GM23338 (cell line): ENCODE measurements around the gene GPR153. TPM values are rescaled to one million over a fixed set of nuclear protein-coding genes. Genes with fewer than 3 reads are reported as not detected.

Experiments used
- ATAC-seq: fragments of 200-7000 bp; cut with Tn5 transposase; 3 replicates; pipeline ENCODE4 v1.9.1; 2020
- DNase-seq: peaks from one replicate; pipeline ENCODE4 v3.0.0-alpha.2; 2015; ENCODE audit warnings: low spot score
- H2AFZ ChIP-seq: fragments of 200-600 bp; sonication (generic); 2 replicates; pipeline ENCODE4 v1.8.0; 2016; ENCODE audit warnings: antibody characterized with exemption, mild to moderate bottlenecking, moderate library complexity
- H3F3A ChIP-seq: fragments of 200-600 bp; sonication (generic); replicated peaks from 2 replicates; pipeline ENCODE4 v1.8.0; 2017; ENCODE audit warnings: antibody characterized with exemption, mixed run types, low read depth
- H3K27ac ChIP-seq: fragments of 200-600 bp; sonication (generic); 2 replicates; pipeline ENCODE4 v1.6.1; 2016; ENCODE audit warnings: low read depth
- H3K27me3 ChIP-seq: fragments of 200-600 bp; sonication (generic); 2 replicates; pipeline ENCODE4 v1.8.0; 2016; ENCODE audit warnings: mild to moderate bottlenecking, mixed run types, moderate library complexity; ENCODE audit not compliant: insufficient read depth
- H3K36me3 ChIP-seq: fragments of 200-600 bp; sonication (generic); 2 replicates; pipeline ENCODE4 v1.8.0; 2016; ENCODE audit warnings: mild to moderate bottlenecking; ENCODE audit not compliant: insufficient read depth
- H3K4me1 ChIP-seq: fragments of 200-600 bp; sonication (generic); 2 replicates; pipeline ENCODE4 v1.8.0; 2016; ENCODE audit warnings: mild to moderate bottlenecking, moderate library complexity; ENCODE audit not compliant: insufficient read depth
- H3K4me2 ChIP-seq: fragments of 200-600 bp; sonication (generic); 2 replicates; pipeline ENCODE4 v1.7.1; 2017; ENCODE audit warnings: mixed run types
- H3K4me3 ChIP-seq: fragments of 200-600 bp; sonication (generic); 2 replicates; pipeline ENCODE4 v1.6.1; 2016; ENCODE audit warnings: mixed run types
- H3K79me2 ChIP-seq: fragments of 200-600 bp; sonication (generic); replicated peaks from 2 replicates; pipeline ENCODE4 v1.8.0; 2017; ENCODE audit warnings: mild to moderate bottlenecking; ENCODE audit not compliant: insufficient read depth
- H3K9me2 ChIP-seq: fragments of 200-600 bp; sonication (generic); 2 replicates; pipeline ENCODE4 v1.8.0; 2017; ENCODE audit not compliant: insufficient read depth
- H4K20me1 ChIP-seq: fragments of 200-600 bp; sonication (generic); replicated peaks from 2 replicates; pipeline ENCODE4 v1.8.0; 2017; ENCODE audit warnings: mild to moderate bottlenecking; ENCODE audit not compliant: insufficient read depth
- H3K27ac Mint-ChIP-seq: 2 replicates; pipeline ENCODE4 v1.8.0; 2020; ENCODE audit warnings: inconsistent platforms, mild to moderate bottlenecking, moderate library complexity, mixed read lengths
- H3K27me3 Mint-ChIP-seq: 3 replicates; pipeline ENCODE4 v1.8.0; 2022; ENCODE audit warnings: low read depth, mild to moderate bottlenecking, moderate library complexity, mixed read lengths, inconsistent platforms; ENCODE audit not compliant: insufficient read depth, poor library complexity
- H3K36me3 Mint-ChIP-seq: 3 replicates; pipeline ENCODE4 v1.8.0; 2021; ENCODE audit warnings: low read depth, mild to moderate bottlenecking, inconsistent platforms, moderate library complexity, mixed read lengths
- H3K4me1 Mint-ChIP-seq: 3 replicates; pipeline ENCODE4 v1.8.0; 2020; ENCODE audit warnings: mild to moderate bottlenecking, inconsistent platforms, mixed read lengths
- H3K4me3 Mint-ChIP-seq: 3 replicates; pipeline ENCODE4 v1.8.0; 2021; ENCODE audit warnings: moderate library complexity, mild to moderate bottlenecking, inconsistent platforms, mixed read lengths
- H3K9me3 Mint-ChIP-seq: 3 replicates; pipeline ENCODE4 v1.8.0; 2020; ENCODE audit warnings: moderate library complexity, mild to moderate bottlenecking, inconsistent platforms, mixed read lengths
- CREB1 ChIP-seq: fragments of 250-450 bp; sonication (Bioruptor Pico); IDR thresholded peaks from 2 replicates; pipeline ENCODE4 v1.5.0; 2020; ENCODE audit warnings: low read depth, mild to moderate bottlenecking, moderate library complexity
- NANOG ChIP-seq: IDR thresholded peaks from 2 replicates; pipeline ENCODE4 v1.6.1; 2016; ENCODE audit warnings: antibody characterized with exemption, borderline replicate concordance
- POLR2AphosphoS5 ChIP-seq: IDR thresholded peaks from 2 replicates; pipeline ENCODE4 v1.6.1; 2016; ENCODE audit warnings: antibody characterized with exemption, low read depth
- ZNF331 ChIP-seq: fragments of 250-450 bp; sonication (Bioruptor Pico); IDR thresholded peaks from 2 replicates; pipeline ENCODE4 v1.5.0; 2020; ENCODE audit warnings: low read depth, mild to moderate bottlenecking, moderate library complexity
- ZNF462 ChIP-seq: fragments of 250-450 bp; sonication (Bioruptor Pico); IDR thresholded peaks from 2 replicates; pipeline ENCODE4 v1.5.0; 2020; ENCODE audit warnings: mild to moderate bottlenecking, moderate library complexity
- polyA plus RNA-seq: library from polyadenylated mRNA; unstranded; fragments of >200 nt; fragmentation: Nextera tagmentation; extraction: Ambion mirVana; gene quantifications from 2 replicates; pipeline ENCODE4 v1.2.1, GENCODE V29; 2016
- total RNA-seq: library from RNA; depleted of rRNA; stranded (reverse); fragments of >200 nt; shearing (Covaris generic); gene quantifications from 2 replicates; pipeline ENCODE4 v1.2.3, GENCODE V29; 2014
- TF ChIP-seq, protein P1 (sequence below), 2 experiments: fragments of 200-600 bp in 1 of 2; sonication (generic) in 1 of 2; conservative IDR thresholded peaks; 2 replicates each; pipeline versions ENCODE4 v1.5.1 to v1.6.1; 2016 to 2017; ENCODE audit warnings: antibody characterized with exemption in 2 of 2, low read depth in 2 of 2, mild to moderate bottlenecking in 2 of 2, moderate library complexity in 1 of 2
- TF ChIP-seq, protein P2 (sequence below): IDR thresholded peaks from 2 replicates; pipeline ENCODE4 v1.6.1; 2016; ENCODE audit warnings: antibody characterized with exemption

Gene GPR153
- total and polyA plus RNA-seq, 2 experiments from 2014 or later = 1.3 to 9.0 TPM

DNA sequence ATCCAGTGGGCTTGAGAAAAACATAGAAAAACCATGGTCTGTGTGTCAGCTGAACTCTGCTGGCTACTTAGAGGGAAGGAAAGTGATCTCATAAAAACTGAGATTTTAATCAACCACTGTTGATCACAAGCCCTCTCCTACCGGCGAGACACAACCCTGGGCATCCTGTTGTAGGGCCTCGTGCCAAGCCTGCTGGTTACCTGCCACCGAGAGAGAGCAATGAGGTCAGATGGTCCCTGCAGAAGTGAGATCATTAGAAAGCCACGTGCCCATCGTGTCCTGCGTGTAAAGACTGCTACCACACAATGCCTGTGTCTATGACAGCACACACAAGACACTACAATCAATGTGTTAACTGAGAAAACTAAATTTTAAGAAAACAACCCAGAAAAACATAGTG lies 41.7 kb upstream of the GPR153 start (continued):
- TF ChIP-seq ZNF462 (CRISPR knock-in tag) (no peak), NANOG (no peak), POLR2AphosphoS5 (no peak)
- TF ChIP-seq, protein P1, sequence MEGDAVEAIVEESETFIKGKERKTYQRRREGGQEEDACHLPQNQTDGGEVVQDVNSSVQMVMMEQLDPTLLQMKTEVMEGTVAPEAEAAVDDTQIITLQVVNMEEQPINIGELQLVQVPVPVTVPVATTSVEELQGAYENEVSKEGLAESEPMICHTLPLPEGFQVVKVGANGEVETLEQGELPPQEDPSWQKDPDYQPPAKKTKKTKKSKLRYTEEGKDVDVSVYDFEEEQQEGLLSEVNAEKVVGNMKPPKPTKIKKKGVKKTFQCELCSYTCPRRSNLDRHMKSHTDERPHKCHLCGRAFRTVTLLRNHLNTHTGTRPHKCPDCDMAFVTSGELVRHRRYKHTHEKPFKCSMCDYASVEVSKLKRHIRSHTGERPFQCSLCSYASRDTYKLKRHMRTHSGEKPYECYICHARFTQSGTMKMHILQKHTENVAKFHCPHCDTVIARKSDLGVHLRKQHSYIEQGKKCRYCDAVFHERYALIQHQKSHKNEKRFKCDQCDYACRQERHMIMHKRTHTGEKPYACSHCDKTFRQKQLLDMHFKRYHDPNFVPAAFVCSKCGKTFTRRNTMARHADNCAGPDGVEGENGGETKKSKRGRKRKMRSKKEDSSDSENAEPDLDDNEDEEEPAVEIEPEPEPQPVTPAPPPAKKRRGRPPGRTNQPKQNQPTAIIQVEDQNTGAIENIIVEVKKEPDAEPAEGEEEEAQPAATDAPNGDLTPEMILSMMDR (conservative IDR thresholded peaks at IDR 0.05; ENCODE audit: low read depth in 2 of 2) = no peak
- TF ChIP-seq, protein P2, sequence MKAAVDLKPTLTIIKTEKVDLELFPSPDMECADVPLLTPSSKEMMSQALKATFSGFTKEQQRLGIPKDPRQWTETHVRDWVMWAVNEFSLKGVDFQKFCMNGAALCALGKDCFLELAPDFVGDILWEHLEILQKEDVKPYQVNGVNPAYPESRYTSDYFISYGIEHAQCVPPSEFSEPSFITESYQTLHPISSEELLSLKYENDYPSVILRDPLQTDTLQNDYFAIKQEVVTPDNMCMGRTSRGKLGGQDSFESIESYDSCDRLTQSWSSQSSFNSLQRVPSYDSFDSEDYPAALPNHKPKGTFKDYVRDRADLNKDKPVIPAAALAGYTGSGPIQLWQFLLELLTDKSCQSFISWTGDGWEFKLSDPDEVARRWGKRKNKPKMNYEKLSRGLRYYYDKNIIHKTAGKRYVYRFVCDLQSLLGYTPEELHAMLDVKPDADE = no peak

- Histone ChIP-seq H3K36me3 (no peaks in the 10 kb centered on the region; the same call in 1 of the 2 replicates), H3K27ac (no peak overlapping the region), H3K9me2 (no peaks in the 10 kb centered on the region), H2AFZ (no peak overlapping the region), H3K4me1 (no peaks in the 10 kb centered on the region), H3K4me3 (no peak overlapping the region), H3F3A (0 out of 2 replicates have a peak, but pooled peaks cover 2% of the 10 kb centered on the region), H3K4me2 (no peak overlapping the region), H3K79me2 (no peaks in the 10 kb centered on the region), H4K20me1 (no peaks in the 10 kb centered on the region; the same call in 1 of the 2 replicates), H3K27me3 (no peaks in the 10 kb centered on the region)
- Mint-ChIP-seq H3K27me3 (peaks cover 7% of the 10 kb centered on the region), H3K27ac (no peak overlapping the region), H3K4me3 (no peak overlapping the region), H3K36me3 (peaks cover 22% of the 10 kb centered on the region), H3K9me3 (peaks cover 4% of the 10 kb centered on the region), H3K4me1 (no peaks in the 10 kb centered on the region)
- ATAC-seq = no peak
- DNase-seq = no peak
- TF ChIP-seq ZNF331 (CRISPR knock-in tag) (no peak), CREB1 (CRISPR knock-in tag) (no peak), POLR2AphosphoS5 (no peak)
Measured at GRCh38 chr1:6301526-6301925, 40.6 kb upstream of the GPR153 start.
